WI38 (cell line): ENCODE measurements around the gene MT1F.

Experiments used
- H3K4me3 ChIP-seq: 2 replicates; pipeline ENCODE4 v1.5.1; 2011; ENCODE audit warnings: low read depth, mild to moderate bottlenecking, control low read depth, low read length
- CTCF ChIP-seq: IDR thresholded peaks from 2 replicates; pipeline ENCODE4 v1.5.1; 2012; ENCODE audit warnings: low read depth, mild to moderate bottlenecking, control low read depth, low read length

The MT1F gene

GRCh38 chr16:56688762-56689161 lies 31.0 kb downstream of the MT1F start:
- no peak overlapping the region for H3K4me3 ChIP-seq
- TF ChIP-seq CTCF = no peak

- no peak for TF ChIP-seq CTCF
- H3K4me3 ChIP-seq = no peak overlapping the region
These were observed 31.4 kb downstream of the MT1F start for GRCh38 chr16:56689171-56689570.

- TF ChIP-seq CTCF = no peak
- no peak overlapping the region for H3K4me3 ChIP-seq
These were observed 32.8 kb downstream of the MT1F start for GRCh38 chr16:56690420-56691122.

- no peak for TF ChIP-seq CTCF
- no peak overlapping the region for H3K4me3 ChIP-seq
These were observed 34.1 kb downstream of the MT1F start for GRCh38 chr16:56691885-56692284.

GRCh38 chr16:56695246-56695645 lies 37.5 kb downstream of the MT1F start:
- TF ChIP-seq CTCF = no peak
- no peak overlapping the region for H3K4me3 ChIP-seq

GRCh38 chr16:56697456-56698155 lies 39.8 kb downstream of the MT1F start:
- TF ChIP-seq CTCF = no peak

GRCh38 chr16:56700195-56700594 lies 42.4 kb downstream of the MT1F start:
- H3K4me3 ChIP-seq = no peak overlapping the region
- no peak for TF ChIP-seq CTCF

More at GRCh38 chr16:56697456-56698155, 39.8 kb downstream of the MT1F start:
- H3K4me3 ChIP-seq = no peak overlapping the region
